Stimulated activated naive CD4-positive, alpha-beta T cell (primary cell): ENCODE data around the gene KCND3.
A peak's percentile ranks its signal among the peaks of the same experiment; 100 is the strongest.

Source experiments
- DNase-seq, 6 experiments: peaks; one replicate each; lab custom pipeline; 2025; lab: John Stamatoyannopoulos, UW

The KCND3 gene

DNA sequence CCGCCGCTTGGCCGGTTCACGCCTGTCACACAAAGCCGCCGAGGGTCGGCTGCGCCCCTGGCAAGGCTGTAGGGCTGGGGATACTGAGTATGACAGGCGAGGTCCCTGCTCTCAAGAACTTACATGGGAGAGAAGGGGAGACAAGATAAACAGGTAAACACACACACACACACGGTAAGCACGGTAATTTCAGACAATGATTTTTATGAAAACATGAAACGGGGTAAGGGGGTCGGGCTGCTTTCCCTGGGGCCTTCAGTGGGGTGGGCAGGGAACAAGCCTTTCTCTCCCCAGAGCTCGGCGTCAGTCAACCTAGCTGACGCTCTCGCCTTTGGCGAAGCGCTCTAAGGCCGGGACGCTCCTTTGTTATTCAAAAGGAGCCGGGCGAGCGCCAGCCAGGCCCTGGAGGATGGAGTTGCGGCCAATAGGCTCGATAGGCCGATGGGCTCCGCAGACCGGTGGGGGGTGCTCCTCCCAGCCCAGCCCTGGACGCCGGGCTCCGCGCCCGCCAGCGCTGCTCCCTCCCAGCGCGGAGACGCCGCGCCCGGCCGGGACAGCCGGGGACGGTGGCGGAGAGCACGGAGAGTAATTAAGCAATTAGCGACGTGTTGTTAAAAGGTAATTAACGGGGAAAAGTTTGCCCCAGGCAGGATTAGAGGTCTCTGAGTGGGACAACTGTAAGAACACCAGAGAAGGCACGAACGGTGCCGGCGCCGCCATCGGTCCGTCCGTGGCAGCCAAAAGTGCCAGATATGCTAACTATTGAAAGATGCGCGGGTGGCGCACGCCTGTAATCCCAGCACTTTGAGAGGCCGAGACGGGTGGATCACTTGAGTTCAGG is 249.3 kb downstream of the KCND3 start:
- peak in 1 of 6 experiments; percentile 28 for DNase-seq

DNA sequence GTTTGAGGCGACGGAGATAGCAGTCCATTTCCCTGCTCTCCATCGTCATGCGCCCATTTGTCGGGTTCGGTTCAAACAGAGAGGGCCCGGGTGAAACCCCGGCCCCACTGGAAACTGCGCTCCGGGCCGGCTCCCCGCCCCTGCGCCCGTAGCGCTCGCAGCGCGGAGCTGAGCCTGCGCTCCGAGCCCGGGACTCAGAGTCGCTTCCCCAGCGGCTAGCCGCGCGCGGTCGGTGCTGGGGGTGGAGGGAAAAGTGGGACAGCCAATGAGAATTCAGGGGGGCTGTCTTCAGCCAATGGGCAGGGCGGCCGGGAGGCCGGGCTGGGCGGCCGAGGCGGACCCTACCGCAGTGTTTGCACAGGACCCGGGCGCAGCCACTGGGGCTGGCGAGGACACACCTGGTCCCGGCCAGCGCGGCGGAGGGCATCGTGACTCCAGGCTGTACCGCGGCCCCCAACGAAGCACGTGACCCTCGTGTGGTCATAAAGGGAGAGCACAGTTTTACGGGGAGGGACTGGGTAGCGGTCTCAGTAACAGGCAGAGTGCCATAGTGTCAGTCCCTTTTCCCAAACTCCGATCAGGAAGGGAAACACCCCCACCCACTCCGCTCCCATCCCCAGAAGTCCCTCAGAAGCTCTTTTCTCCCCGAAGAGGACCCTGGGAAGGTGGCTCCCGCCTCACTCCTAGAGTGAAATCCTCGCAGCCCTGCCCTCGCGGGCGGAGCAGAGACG is 250.1 kb downstream of the KCND3 start, which contains the start of gene INKA2:
INKA2 (minus strand) TSS at position 202 of the 731 bp plus-strand sequence; CDS start at position 49, 153 bp downstream.
- DNase-seq, result peak in 5 of 6 experiments; percentile 6 to 49 (median 36)

DNA sequence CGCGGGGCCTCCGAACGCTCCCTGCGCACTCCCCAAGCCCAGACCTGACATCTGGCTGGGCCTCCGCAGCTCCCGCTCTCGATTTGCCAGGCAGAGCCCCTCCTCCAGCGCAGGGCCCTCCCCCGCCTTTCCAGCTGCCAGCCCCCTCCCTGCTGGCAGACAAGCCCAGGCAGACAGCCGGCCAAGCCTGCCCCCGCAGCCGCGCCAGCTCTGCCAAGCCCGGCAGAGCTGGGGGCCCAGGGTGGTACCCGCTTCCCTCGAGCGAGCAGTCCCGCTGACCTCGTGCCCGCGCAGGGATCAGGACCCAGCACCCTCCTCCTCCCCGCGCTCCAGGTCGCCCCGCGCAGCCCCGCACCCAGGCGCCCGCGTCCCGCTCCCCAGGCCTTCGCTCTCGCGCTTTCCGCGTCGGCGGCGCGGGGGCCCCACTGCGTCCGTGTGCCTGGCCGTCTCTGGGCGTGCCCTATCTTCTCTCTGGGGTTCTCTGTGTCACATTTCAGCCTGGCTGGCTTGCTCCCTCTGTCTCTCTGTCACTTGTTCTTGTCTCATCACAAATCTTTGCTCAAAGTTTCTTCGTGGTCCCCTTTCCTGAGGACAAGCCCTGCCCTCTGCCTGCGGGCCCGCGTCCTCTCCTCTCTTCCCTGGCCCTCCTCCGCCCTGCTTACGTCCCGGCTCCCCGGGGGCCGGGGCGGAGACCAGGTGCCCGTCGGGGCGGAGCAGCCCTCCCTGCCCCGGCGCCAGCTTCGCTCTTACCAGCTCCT is 250.9 kb downstream of the KCND3 start:
- peak in 5 of 6 experiments; percentile 30 to 46 (median 38) for DNase-seq

DNA sequence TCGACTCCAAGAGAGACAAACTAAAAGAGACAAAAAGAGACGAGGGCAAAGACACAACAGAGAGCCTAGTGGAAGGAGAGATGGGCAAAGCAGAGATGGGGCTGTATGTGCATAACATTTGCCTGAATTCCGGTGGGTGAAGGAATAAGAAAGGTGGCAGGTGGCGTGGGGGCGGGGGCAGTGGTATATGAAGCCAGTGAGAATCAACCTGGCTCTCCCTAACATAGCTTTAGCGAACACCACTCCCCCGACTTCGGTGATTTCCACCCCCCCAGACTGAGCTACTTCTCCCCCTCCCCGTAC is 251.4 kb downstream of the KCND3 start:
- DNase-seq, result peak in 1 of 6 experiments; percentile 41

DNA sequence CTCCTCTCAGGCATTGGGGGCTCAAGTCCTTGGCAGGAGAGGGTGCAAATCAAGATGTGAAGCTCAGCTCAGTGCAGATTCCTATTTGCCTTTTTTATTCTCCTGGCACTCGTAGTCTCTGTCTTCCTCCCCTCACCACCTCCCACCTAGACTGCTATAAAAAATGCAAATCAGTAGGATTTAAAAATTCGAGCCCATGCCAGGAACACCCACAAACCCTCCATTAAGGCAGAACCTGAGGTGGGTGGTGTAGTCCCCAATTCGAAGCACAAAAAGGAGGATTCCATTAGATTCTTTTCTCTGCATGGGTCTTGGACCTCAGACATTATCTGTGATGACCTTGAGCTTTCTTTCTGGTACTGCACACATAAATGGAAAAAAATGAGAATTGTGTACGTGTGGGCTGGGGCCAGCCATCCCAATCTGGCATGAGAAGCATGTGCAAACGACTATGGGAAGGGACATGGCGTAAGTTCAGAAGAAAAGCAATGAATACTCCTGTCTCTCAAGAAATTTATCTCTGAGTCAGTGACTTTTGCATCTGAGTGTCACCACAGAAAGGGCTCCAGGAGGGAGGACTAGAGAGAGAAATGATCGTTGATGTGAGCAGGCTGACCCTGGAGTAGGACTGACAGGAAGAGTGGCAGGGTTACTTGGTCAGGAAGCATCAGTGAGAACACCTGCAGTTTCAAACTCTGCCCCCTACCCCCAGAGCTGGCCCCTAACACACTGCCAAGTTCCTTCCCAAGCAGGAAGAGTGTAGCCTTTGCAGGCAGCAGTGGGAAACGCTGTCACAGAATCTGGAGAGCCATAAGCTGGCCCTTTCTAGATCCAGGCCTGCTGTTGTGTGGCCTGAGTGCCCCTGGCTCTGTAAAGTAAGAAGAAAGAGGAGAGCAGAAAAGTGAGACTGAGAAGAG is 252.0 kb downstream of the KCND3 start:
- DNase-seq, result no peak

DNA sequence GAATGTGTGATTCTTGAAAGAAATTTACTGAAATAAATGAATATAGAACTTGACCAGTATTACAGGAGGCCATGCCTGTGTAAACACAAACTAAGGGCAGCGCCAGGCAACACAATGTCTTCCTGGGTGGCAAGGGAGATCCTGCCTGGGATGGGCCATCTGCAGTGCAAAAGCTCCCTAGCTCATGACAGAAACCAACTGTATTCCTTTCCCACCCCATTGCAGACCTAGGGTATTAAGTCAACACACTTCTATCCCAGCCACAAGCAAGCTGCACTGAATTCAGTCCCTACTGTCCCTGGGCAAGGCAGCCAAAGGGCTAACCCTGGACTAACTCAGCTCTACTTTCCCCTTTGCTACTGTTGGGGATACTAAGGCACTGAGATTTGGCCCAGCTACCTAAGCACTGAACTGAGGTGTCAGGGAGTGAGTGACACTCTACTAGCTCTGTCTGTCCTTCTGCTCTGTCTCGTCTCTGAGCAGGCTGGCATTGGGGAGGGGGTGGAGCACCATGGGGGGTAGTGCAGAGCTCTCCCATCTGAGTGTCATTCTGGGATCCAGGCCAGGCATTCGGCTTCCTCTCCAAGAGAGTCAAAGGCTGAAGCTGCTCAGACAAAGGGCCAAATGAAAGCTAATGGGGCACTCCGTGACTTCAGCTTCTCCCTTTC is 252.8 kb downstream of the KCND3 start:
- DNase-seq, result no peak

DNA sequence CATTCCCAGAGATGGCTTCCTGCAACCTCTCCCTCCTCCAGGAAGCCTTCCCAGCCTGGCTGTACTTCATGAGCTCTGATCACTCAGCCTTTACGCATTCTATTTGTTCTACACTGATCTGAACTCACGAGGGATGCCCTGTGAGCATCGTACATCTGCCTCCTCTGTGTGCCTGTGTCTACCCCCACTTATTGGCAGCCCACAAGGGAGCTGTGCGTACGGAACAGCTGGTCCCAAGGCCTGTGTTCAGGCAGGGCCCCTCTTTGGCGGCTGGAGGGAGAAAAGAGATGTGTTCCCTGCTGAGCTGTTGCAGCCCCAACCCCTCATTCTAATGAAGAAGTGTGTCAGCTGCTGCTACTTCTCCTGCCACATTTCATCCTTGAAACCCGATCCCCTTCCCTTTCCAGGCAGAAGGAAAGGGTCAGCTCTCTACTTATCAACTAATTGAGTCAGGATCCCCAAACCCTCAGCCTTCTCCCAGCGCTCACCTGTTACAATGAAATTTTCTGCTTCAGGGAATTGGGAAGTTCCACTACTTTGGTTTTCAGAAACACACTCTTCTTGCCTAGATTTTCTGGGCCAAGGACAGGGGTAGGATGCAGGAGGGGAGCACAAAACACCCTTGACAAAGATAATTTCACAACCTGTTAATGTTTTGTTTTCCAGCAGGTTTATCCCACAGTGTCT is 253.5 kb downstream of the KCND3 start:
- no peak for DNase-seq

DNA sequence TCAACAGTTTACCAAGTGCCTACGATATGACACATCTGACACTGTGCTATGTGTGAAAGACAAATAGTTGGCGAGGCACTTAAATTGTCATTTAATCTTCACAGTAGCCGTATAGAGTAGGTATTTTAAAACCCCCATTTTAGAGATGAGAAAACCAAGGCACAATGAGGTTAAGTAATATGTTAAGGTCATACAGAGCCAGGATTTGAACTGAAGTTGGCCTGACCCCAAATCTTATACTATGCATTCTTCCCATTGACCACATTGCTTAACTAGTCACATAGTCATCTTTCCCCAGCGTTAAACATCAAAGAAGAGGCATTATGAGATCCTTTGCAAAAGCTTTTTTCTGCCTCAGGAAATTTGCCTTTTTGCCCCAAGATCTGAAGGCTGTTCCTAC is 254.1 kb downstream of the KCND3 start:
- DNase-seq, result no peak

DNA sequence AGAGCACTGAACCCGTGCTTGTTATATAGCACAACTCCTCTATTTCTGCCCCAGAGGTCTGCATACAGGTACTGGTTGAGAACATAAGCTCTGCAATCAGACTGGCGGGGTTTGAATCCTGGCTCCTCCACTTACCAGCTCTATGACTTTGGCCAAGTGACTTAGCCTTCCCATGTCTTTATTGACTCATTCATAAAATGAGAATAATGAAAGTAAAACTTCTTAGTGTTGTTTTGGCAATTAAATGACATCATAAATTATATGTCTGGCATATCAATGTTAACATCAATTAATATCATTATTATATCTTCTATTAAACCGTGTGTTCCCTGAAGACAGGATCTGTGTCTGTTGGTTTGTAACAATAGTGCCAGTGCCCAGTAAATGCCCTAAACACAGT is 254.6 kb downstream of the KCND3 start:
- DNase-seq, result no peak

DNA sequence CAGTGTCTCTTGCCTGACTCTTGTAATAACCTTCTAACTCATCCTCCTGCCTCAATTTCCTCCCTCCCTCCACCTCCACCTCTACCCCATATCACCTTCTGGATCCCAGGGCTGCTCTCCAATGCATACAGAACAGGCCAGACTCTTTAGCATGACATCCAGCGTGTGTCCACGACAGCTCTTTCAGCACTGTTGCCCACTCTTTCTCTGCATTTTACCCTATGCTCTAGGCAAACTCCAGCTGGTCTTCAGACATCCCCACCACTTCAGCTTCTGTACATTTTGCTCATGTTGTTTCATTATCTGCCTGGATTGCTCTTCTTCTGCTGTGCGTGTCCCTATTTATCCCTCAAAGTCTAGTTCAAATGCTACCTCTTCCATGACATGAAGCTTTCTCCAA is 255.0 kb downstream of the KCND3 start:
- DNase-seq, result no peak

DNA sequence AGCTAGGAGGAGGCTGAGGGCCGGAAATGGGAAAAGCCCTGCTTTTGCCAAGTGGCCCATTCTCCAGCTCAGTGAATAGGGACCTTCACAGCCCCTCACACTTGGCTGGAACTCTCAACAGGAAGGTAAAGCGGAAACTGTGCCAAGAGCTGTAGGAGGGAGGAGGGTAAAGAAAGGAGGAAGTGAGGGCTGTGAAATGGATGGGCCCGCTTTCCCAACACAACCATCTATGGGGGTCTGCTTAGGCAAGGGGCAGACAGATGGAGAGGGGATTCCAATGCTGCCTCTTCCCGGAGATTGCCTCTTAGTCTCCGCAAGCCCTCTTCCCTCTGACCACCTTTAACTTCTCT is 255.5 kb downstream of the KCND3 start:
- DNase-seq, result no peak

DNA sequence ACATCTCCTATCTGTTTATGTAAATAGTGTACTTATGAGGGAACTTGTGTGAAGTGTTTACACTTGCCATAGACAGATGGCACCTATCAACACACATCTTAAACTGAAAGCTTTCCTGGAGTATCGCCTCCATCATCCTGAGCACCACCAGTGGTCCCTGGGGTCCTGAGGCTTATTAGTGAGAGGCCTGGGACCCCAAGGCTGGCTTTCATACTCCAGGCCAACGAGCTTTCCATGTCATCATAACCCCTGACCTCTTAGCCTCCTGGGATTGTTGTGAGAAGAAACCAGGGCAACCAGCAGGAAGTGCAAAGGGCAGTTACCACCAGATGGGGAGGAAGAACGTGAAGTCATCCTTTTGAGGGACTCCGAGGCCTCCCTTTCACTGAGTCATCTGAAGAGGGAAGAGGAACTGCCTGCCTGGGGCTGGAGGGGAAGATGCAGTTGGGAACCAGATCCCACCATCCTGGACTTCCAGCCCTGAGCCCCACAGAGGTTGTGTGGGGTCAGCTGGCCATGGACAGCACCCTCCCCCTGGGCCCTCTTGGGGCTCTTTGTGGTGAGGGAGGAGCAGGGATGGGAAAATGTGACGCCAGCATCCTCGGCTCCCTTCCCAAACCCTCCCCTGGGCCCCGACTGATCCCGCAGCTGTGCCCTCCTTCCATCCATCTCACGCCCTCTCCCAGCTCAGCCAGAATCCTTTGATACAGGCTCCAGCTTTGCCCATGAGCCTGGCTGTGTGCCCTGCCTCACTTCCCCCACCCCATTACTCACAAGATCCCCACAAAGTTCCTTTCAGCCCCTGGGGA is 256.1 kb downstream of the KCND3 start:
- no peak for DNase-seq

DNA sequence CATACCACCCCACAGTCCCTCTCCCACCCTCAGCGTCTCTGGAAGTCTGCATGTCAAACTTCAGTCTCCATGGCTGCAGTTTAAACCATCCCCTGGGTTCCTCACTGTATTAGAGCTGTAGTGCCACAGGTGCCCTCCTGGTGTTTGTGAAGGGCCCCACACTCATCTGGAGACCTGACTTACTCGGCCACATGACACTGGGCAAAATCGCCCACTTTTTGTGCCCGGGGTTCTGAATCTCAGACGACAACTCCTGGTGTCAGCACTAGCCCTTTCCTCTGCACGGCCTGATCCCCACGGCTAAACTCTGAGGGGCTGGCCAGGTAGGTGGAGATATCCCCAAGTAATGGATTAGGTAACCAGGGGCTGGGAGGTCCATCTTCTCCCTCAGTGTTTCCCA is 256.8 kb downstream of the KCND3 start:
- no peak for DNase-seq

DNA sequence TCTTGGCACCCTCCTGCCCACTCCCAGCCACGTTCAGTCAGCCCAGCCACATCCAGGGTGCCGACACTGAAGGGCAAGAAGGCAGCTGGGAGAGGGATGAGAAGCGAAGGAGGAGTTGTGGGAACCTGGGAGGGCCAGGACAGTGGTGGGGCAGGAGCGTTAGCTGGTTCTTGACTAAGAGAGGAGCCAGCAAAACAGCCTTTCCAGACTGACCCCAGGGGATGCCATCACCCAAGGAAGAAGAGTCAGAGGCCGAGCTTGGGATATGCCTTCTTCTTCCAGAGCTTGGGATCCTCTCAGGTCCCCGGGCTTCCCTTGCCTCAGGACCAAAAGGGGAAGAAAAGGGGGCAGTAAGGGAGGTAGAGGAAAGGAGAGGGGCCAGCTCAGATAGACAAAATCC is 257.5 kb downstream of the KCND3 start:
- no peak for DNase-seq

DNA sequence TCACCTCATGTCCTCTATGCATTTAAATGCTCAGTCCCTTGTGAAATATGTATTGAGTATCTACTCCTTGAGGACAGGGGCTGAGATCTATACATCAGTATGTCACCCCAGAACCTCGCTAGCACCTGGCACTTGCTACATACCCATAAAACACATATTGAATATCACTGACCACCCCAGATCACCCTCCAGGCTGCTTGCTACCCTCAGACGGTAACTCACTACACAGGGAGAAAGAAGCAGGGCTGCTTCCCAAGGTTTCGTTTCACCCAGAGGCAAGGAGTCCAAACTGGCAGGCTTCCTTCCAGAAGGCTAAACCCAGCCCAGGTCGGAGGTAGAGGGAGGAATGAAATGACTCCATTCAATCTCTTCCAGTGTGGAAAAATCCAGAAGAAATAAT is 258.8 kb downstream of the KCND3 start:
- no peak for DNase-seq

DNA sequence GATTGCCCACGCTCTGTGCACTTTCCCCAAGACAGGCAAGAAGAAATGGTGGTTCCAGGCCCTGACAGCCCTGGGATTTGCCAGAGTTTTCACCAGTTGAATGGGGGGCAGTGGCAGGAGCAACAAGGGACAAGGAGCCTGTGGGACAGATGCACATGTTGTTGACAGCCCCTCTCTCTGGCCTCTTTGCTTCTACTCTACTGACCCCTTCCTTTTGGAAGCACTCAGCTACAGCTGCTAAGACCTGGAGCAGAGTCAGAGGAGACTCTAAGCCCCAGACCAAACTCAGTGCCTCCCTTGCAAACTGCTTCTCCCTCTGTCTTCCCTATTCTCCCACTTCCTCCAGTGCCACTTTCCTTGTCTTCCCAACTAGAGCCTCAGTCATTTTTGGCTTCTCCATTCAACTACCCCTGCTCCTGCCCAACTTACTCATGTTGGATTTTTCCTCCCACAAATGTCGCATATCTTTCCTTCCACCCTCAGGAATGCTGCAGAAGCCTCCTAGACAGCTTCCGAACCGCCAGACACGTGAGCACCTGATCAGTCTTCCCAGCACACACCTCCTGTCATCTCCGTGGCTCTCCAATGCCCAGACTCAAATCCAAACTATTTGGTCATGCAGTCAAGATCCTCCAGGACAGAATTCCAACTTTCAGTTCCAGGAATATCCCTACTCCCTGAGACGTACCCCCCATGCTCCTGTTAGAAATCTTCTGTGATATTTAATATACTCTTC is 259.4 kb downstream of the KCND3 start:
- DNase-seq, result no peak

DNA sequence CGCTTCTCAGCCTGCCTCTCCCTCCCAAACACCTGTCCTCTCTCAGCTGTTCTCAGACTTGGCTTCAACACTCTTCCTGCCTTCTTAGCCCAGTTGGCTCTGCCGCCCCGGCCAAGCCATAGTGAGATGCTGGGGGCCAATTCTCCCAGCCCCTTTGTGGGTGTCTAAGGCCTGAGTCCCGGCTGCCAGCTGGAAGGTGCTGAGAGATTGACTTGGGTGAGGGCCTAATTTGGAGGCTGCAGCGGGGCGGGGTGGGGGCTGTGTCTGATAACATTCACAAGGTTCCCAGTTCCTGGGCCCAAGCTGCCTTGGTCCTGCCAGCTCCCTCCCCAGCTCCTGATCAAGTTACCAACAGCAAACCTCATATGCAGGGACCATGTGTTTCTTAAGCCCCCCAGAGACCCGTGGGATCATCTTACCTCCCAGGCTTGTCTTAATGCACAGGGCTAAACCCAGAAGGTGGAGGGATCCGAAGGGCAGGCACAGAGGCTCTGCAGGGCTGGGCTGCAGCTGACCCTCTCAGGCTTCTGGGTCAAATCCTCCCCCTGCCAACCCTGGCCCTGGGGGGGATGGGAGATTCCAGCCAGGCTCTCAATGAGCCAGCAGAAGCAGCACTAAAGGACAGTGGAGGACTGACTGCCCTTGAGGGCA is 260.1 kb downstream of the KCND3 start:
- DNase-seq, result no peak

DNA sequence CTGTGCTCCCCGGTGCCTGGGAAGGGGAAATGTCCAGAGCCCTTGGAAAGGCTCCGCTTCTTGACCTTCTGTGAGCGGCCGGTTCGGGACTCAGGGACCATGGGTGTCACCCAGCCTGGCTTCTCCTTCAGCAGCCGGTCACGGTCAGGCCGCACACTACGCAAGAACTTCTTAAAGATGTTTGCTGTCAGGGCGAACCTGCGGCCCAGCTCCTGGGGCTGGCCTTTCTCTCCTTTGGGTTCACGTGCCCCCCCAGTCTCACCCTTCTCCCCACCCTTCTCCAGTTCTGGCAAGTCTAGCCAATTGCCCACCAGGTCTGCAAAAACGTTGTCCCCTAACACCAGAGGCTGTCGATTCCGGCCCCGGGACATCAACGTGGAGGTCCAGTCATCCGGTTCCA is 262.4 kb downstream of the KCND3 start:
- DNase-seq, result no peak
